Neutrophil (primary cell): ENCODE results near the gene HOMER3.

Experiments
- H3K27ac ChIP-seq: fragments of 200-600 bp; sonication (generic); 2 replicates; pipeline ENCODE4 v1.5.1; 2016; ENCODE audit warnings: mild to moderate bottlenecking, moderate library complexity
- H3K27me3 ChIP-seq: fragments of 200-600 bp; sonication (generic); 2 replicates; pipeline ENCODE4 v1.6.0; 2016; ENCODE audit warnings: mild to moderate bottlenecking
- H3K36me3 ChIP-seq: fragments of 200-600 bp; sonication (generic); 2 replicates; pipeline ENCODE4 v1.5.1; 2017
- H3K4me1 ChIP-seq, 2 experiments: fragments of 200-600 bp in 1 of 2; sonication (generic) in 1 of 2; 1 replicate in 1 of 2; 2 replicates in 1 of 2; pipeline versions ENCODE4 v1.5.1 to v1.6.1; 2013 to 2016; ENCODE audit warnings: low read depth in 1 of 2, low read length in 1 of 2, mild to moderate bottlenecking in 1 of 2, moderate library complexity in 1 of 2; ENCODE audit not compliant: control insufficient read depth in 1 of 2, insufficient read depth in 1 of 2
- H3K4me3 ChIP-seq, 2 experiments: fragments of 200-600 bp in 1 of 2; sonication (generic) in 1 of 2; 1 replicate in 1 of 2; 2 replicates in 1 of 2; pipeline ENCODE4 v1.5.1; 2013 to 2016; ENCODE audit warnings: low read depth in 1 of 2, low read length in 1 of 2, mild to moderate bottlenecking in 1 of 2, moderate library complexity in 1 of 2
- H3K9me3 ChIP-seq: fragments of 200-600 bp; sonication (generic); 2 replicates; pipeline ENCODE4 v1.5.1; 2016
- TF ChIP-seq, protein P1 (sequence below): fragments of 200-600 bp; sonication (generic); IDR thresholded peaks from 2 replicates; pipeline ENCODE4 v1.5.1; 2016; ENCODE audit warnings: antibody characterized with exemption

Gene HOMER3

GRCh38 chr19:18913466-18913865 is 27.6 kb downstream of the HOMER3 start:
- TF ChIP-seq, protein P1, sequence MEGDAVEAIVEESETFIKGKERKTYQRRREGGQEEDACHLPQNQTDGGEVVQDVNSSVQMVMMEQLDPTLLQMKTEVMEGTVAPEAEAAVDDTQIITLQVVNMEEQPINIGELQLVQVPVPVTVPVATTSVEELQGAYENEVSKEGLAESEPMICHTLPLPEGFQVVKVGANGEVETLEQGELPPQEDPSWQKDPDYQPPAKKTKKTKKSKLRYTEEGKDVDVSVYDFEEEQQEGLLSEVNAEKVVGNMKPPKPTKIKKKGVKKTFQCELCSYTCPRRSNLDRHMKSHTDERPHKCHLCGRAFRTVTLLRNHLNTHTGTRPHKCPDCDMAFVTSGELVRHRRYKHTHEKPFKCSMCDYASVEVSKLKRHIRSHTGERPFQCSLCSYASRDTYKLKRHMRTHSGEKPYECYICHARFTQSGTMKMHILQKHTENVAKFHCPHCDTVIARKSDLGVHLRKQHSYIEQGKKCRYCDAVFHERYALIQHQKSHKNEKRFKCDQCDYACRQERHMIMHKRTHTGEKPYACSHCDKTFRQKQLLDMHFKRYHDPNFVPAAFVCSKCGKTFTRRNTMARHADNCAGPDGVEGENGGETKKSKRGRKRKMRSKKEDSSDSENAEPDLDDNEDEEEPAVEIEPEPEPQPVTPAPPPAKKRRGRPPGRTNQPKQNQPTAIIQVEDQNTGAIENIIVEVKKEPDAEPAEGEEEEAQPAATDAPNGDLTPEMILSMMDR: no peak

GRCh38 chr19:18912933-18913332 is 28.1 kb downstream of the HOMER3 start:
- Histone ChIP-seq H3K4me1 (peaks cover 5 to 6% of the 10 kb centered on the region in 2 experiments), H3K36me3 (peaks cover 79% of the 10 kb centered on the region), H3K9me3 (no peaks in the 10 kb centered on the region), H3K4me3 (no peak overlapping the region), H3K27ac (no peak overlapping the region), H3K27me3 (no peaks in the 10 kb centered on the region)
- TF ChIP-seq, protein P1: no peak

More at GRCh38 chr19:18913466-18913865, 27.6 kb downstream of the HOMER3 start:
- no peaks in the 10 kb centered on the region for H3K9me3 ChIP-seq
- no peaks in the 10 kb centered on the region for H3K27me3 ChIP-seq
- H3K4me3 ChIP-seq: no peak overlapping the region
- H3K4me1 ChIP-seq: peaks cover 10 to 12% of the 10 kb centered on the region in 2 experiments
- no peak overlapping the region for H3K27ac ChIP-seq
- H3K36me3 ChIP-seq: peaks cover 76% of the 10 kb centered on the region

DNA sequence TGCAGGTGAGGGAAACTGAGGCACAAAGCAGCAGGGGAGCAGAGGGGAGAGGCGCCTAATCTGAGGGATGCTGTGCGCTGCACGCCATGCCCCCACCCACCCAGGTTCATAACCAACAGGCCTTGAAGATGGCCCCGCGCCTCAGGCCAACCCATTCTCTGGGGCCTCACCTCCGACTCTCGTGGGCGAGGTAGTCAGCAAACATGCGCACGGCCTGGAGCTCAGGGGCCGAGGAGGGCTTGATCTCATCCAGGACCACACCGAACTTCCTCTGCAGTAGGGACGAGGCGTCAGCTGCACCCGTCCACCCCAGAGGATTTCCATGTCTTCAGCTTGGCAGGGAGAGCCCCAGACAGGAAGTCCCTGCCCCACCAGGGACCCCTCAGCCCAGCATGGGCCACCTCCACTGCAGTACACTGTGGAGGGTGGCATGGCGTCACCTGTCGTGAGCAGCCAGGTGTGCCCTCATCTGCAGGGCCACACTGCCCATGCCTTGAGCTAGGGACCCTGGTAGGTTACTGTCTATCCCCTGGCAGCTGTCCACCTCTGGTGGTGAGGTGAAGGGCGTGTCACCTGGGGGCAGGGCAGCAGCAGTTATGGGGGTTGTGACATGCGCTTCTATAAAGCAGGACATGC is 30.1 kb downstream of the HOMER3 start:
- H3K4me1 ChIP-seq: no peaks in the 10 kb centered on the region
- H3K9me3 ChIP-seq: no peaks in the 10 kb centered on the region
- H3K27me3 ChIP-seq: no peaks in the 10 kb centered on the region
- H3K4me3 ChIP-seq: no peak overlapping the region
- H3K36me3 ChIP-seq: peaks cover 93% of the 10 kb centered on the region
- TF ChIP-seq, protein P1: no peak
- H3K27ac ChIP-seq: no peak overlapping the region

- H3K27me3 ChIP-seq: no peaks in the 10 kb centered on the region
- H3K36me3 ChIP-seq: peaks cover 93% of the 10 kb centered on the region
- TF ChIP-seq, protein P1: no peak
- H3K4me1 ChIP-seq: no peaks in the 10 kb centered on the region
- no peak overlapping the region for H3K27ac ChIP-seq
- no peak overlapping the region for H3K4me3 ChIP-seq
- H3K9me3 ChIP-seq: no peaks in the 10 kb centered on the region
These were observed 31.0 kb downstream of the HOMER3 start for GRCh38 chr19:18910010-18910409.

DNA sequence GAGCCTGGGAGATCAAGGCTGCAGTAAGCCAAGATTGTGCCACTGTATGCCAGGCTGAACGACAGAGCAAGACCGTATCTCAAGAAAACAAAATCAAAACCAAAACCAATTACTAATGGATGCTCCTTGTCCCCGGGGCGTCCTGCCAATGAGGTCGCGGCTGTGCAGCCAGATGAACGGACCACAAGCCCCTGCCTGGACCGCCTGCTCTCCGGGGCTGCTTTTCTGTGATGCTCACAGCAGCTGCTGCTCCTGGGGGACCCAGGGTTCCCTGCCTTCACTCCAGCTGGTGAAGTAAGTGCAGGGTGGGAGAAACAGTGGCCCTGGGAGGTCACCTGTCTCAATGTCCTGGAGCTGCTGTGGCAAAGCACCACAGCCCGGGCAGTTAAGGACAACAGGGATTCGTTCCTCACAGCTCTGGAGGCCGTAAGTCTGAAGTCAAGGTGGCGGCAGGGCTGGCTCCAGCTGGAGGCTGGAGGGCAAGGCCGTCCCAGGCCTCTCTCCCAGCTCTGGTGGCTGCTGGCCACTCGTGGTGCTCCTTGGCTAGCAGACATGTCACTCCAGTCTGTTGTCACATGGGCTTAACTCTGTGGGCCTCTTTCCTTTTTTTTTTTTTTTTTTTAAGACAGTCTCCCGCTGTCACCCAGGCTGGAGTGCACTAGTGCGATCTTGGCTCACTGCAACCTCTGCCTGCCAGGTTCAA is 31.9 kb downstream of the HOMER3 start:
- H3K27me3 ChIP-seq: no peaks in the 10 kb centered on the region
- H3K4me1 ChIP-seq: no peaks in the 10 kb centered on the region
- TF ChIP-seq, protein P1: no peak
- H3K27ac ChIP-seq: no peak overlapping the region
- peaks cover 95% of the 10 kb centered on the region for H3K36me3 ChIP-seq
- H3K9me3 ChIP-seq: no peaks in the 10 kb centered on the region
- no peak overlapping the region for H3K4me3 ChIP-seq
